ENCODE measurements around the gene MXD4.

- no peak for TF ChIP-seq TEAD1 (CRISPR knock-in tag; IDR thresholded peaks at IDR 0.05)
- TF ChIP-seq HMGXB4 (CRISPR knock-in tag; IDR thresholded peaks at IDR 0.05): no peak
- TF ChIP-seq, protein P1, sequence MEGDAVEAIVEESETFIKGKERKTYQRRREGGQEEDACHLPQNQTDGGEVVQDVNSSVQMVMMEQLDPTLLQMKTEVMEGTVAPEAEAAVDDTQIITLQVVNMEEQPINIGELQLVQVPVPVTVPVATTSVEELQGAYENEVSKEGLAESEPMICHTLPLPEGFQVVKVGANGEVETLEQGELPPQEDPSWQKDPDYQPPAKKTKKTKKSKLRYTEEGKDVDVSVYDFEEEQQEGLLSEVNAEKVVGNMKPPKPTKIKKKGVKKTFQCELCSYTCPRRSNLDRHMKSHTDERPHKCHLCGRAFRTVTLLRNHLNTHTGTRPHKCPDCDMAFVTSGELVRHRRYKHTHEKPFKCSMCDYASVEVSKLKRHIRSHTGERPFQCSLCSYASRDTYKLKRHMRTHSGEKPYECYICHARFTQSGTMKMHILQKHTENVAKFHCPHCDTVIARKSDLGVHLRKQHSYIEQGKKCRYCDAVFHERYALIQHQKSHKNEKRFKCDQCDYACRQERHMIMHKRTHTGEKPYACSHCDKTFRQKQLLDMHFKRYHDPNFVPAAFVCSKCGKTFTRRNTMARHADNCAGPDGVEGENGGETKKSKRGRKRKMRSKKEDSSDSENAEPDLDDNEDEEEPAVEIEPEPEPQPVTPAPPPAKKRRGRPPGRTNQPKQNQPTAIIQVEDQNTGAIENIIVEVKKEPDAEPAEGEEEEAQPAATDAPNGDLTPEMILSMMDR (IDR thresholded peaks at IDR 0.05): no peak
- TF ChIP-seq CBFB (CRISPR knock-in tag; IDR thresholded peaks at IDR 0.05; ENCODE audit: low read depth): no peak
- TF ChIP-seq ZNF232 (CRISPR knock-in tag; IDR thresholded peaks at IDR 0.05): no peak
- TF ChIP-seq GABPB1 (CRISPR knock-in tag; IDR thresholded peaks at IDR 0.05): no peak
- TF ChIP-seq, protein P2, sequence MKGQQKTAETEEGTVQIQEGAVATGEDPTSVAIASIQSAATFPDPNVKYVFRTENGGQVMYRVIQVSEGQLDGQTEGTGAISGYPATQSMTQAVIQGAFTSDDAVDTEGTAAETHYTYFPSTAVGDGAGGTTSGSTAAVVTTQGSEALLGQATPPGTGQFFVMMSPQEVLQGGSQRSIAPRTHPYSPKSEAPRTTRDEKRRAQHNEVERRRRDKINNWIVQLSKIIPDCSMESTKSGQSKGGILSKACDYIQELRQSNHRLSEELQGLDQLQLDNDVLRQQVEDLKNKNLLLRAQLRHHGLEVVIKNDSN (CRISPR knock-in tag; IDR thresholded peaks at IDR 0.05): no peak
Measured at GRCh38 chr4:2247128-2248043, 14.5 kb downstream of the MXD4 start.

All from WTC11 (cell line).